Measurements from ENCODE around the gene SH3RF1.

SH3RF1 gene

GRCh38 chr4:169133932-169134331 lies 136.8 kb downstream of the SH3RF1 start:
- no peak for DNase-seq (ENCODE audit: low spot score)

GRCh38 chr4:169132561-169133305 lies 138.0 kb downstream of the SH3RF1 start:
- no peak for DNase-seq (ENCODE audit: low spot score)

GRCh38 chr4:169131556-169132208 lies 139.1 kb downstream of the SH3RF1 start:
- DNase-seq (ENCODE audit: low spot score), result no peak

GRCh38 chr4:169128902-169129301 lies 141.9 kb downstream of the SH3RF1 start:
- DNase-seq (ENCODE audit: low spot score), result no peak

GRCh38 chr4:169127314-169127713 lies 143.4 kb downstream of the SH3RF1 start:
- no peak for DNase-seq (ENCODE audit: low spot score)

- no peak for DNase-seq (ENCODE audit: low spot score)
These were observed 146.1 kb downstream of the SH3RF1 start for GRCh38 chr4:169124661-169125060.

GRCh38 chr4:169122422-169122821 lies 148.3 kb downstream of the SH3RF1 start:
- no peak for DNase-seq (ENCODE audit: low spot score)

GRCh38 chr4:169121861-169122382 lies 148.8 kb downstream of the SH3RF1 start:
- no peak for DNase-seq (ENCODE audit: low spot score)

- DNase-seq (ENCODE audit: low spot score), result peak; percentile 63
These were observed 150.1 kb downstream of the SH3RF1 start for GRCh38 chr4:169120624-169121023.

- no peak for DNase-seq (ENCODE audit: low spot score)
These were observed 151.2 kb downstream of the SH3RF1 start for GRCh38 chr4:169119536-169119935.

- no peak for DNase-seq (ENCODE audit: low spot score)
These were observed 153.1 kb downstream of the SH3RF1 start for GRCh38 chr4:169117591-169118081.

- DNase-seq (ENCODE audit: low spot score), result peak; percentile 84
These were observed 154.4 kb downstream of the SH3RF1 start for GRCh38 chr4:169116270-169116901.

GRCh38 chr4:169115897-169116254 lies 154.9 kb downstream of the SH3RF1 start:
- DNase-seq (ENCODE audit: low spot score), result peak; percentile 55

GRCh38 chr4:169115144-169115896 lies 155.4 kb downstream of the SH3RF1 start:
- no peak for DNase-seq (ENCODE audit: low spot score)

GRCh38 chr4:169114341-169114974 lies 156.3 kb downstream of the SH3RF1 start:
- DNase-seq (ENCODE audit: low spot score), result no peak

GRCh38 chr4:169110633-169111032 lies 160.1 kb downstream of the SH3RF1 start:
- DNase-seq (ENCODE audit: low spot score), result no peak

- no peak for DNase-seq (ENCODE audit: low spot score)
These were observed 161.6 kb downstream of the SH3RF1 start for GRCh38 chr4:169109035-169109675.

GRCh38 chr4:169108303-169108702 lies 162.5 kb downstream of the SH3RF1 start:
- DNase-seq (ENCODE audit: low spot score), result no peak

GRCh38 chr4:169107528-169107927 lies 163.2 kb downstream of the SH3RF1 start:
- DNase-seq (ENCODE audit: low spot score), result no peak

- no peak for DNase-seq (ENCODE audit: low spot score)
These were observed 164.0 kb downstream of the SH3RF1 start for GRCh38 chr4:169106696-169107229.

- DNase-seq (ENCODE audit: low spot score), result no peak
These were observed 165.1 kb downstream of the SH3RF1 start for GRCh38 chr4:169105620-169106019.

Measured in globus pallidus (tissue), 1 donor.